ENCODE results near the gene SMOC2. TPM values are rescaled to one million over a fixed set of nuclear protein-coding genes. Genes with fewer than 3 reads are reported as not detected.
A peak's percentile ranks its signal among the peaks of the same experiment; 100 is the strongest.

The SMOC2 gene
- total RNA-seq, 1 donor = 0.36 TPM

- no peak for TF ChIP-seq CTCF (IDR thresholded peaks at IDR 0.05; ENCODE audit: extremely low read depth, low read depth, low read length)
- Histone ChIP-seq H3K9me3 (ENCODE audit: low read depth, low read length) (no peaks in the 10 kb centered on the region), H3K79me2 (ENCODE audit: insufficient read depth, low read length) (no peaks in the 10 kb centered on the region), H3K4me2 (ENCODE audit: insufficient read depth, low read length) (no peak overlapping the region), H3K4me3 (ENCODE audit: insufficient read depth, low read length) (no peak overlapping the region), H2AFZ (ENCODE audit: low read length) (no peak overlapping the region), H3K4me1 (ENCODE audit: insufficient read depth, low read length) (no peaks in the 10 kb centered on the region), H3K27ac (ENCODE audit: low read depth, low read length) (no peak overlapping the region), H3K27me3 (ENCODE audit: insufficient read depth, low read length) (no peaks in the 10 kb centered on the region), H3K36me3 (ENCODE audit: insufficient read depth, low read length) (no peaks in the 10 kb centered on the region), H4K20me1 (ENCODE audit: insufficient read depth, low read length) (no peaks in the 10 kb centered on the region)
- DNase-seq (ENCODE audit: insufficient read length, low spot score, missing footprints) = no peak
These were observed 20.3 kb upstream of the SMOC2 start for GRCh38 chr6:168420706-168421105.

GRCh38 chr6:168427184-168427583 lies 13.8 kb upstream of the SMOC2 start:
- Histone ChIP-seq H3K36me3 (ENCODE audit: insufficient read depth, low read length) (no peaks in the 10 kb centered on the region), H3K4me3 (ENCODE audit: insufficient read depth, low read length) (no peak overlapping the region), H3K4me1 (ENCODE audit: insufficient read depth, low read length) (no peaks in the 10 kb centered on the region), H3K27ac (ENCODE audit: low read depth, low read length) (no peak overlapping the region), H3K4me2 (ENCODE audit: insufficient read depth, low read length) (no peak overlapping the region), H2AFZ (ENCODE audit: low read length) (no peak overlapping the region), H3K9me3 (ENCODE audit: low read depth, low read length) (no peaks in the 10 kb centered on the region), H3K27me3 (ENCODE audit: insufficient read depth, low read length) (no peaks in the 10 kb centered on the region), H4K20me1 (ENCODE audit: insufficient read depth, low read length) (no peaks in the 10 kb centered on the region), H3K79me2 (ENCODE audit: insufficient read depth, low read length) (no peaks in the 10 kb centered on the region)
- no peak for TF ChIP-seq CTCF (IDR thresholded peaks at IDR 0.05; ENCODE audit: extremely low read depth, low read depth, low read length)
- DNase-seq (ENCODE audit: insufficient read length, low spot score, missing footprints) = peak; percentile 63

- Histone ChIP-seq H3K9me3 (ENCODE audit: low read depth, low read length) (no peaks in the 10 kb centered on the region), H2AFZ (ENCODE audit: low read length) (no peak overlapping the region), H3K4me3 (ENCODE audit: insufficient read depth, low read length) (no peak overlapping the region), H3K36me3 (ENCODE audit: insufficient read depth, low read length) (no peaks in the 10 kb centered on the region), H4K20me1 (ENCODE audit: insufficient read depth, low read length) (no peaks in the 10 kb centered on the region), H3K4me2 (ENCODE audit: insufficient read depth, low read length) (no peak overlapping the region), H3K27ac (ENCODE audit: low read depth, low read length) (no peak overlapping the region), H3K27me3 (ENCODE audit: insufficient read depth, low read length) (no peaks in the 10 kb centered on the region), H3K4me1 (ENCODE audit: insufficient read depth, low read length) (no peaks in the 10 kb centered on the region), H3K79me2 (ENCODE audit: insufficient read depth, low read length) (no peaks in the 10 kb centered on the region)
- no peak for DNase-seq (ENCODE audit: insufficient read length, low spot score, missing footprints)
- no peak for TF ChIP-seq CTCF (IDR thresholded peaks at IDR 0.05; ENCODE audit: extremely low read depth, low read depth, low read length)
These were observed 12.7 kb upstream of the SMOC2 start for GRCh38 chr6:168428052-168428826.

- H3K4me3 ChIP-seq (ENCODE audit: insufficient read depth, low read length) = no peak overlapping the region
- H3K4me2 ChIP-seq (ENCODE audit: insufficient read depth, low read length) = no peak overlapping the region
- no peak overlapping the region for H3K27ac ChIP-seq (ENCODE audit: low read depth, low read length)
- no peak for DNase-seq (ENCODE audit: insufficient read length, low spot score, missing footprints)
- TF ChIP-seq CTCF (IDR thresholded peaks at IDR 0.05; ENCODE audit: extremely low read depth, low read depth, low read length) = no peak
- no peaks in the 10 kb centered on the region for H3K4me1 ChIP-seq (ENCODE audit: insufficient read depth, low read length)
- H4K20me1 ChIP-seq (ENCODE audit: insufficient read depth, low read length) = no peaks in the 10 kb centered on the region
- no peaks in the 10 kb centered on the region for H3K36me3 ChIP-seq (ENCODE audit: insufficient read depth, low read length)
- H3K27me3 ChIP-seq (ENCODE audit: insufficient read depth, low read length) = no peaks in the 10 kb centered on the region
- no peaks in the 10 kb centered on the region for H3K9me3 ChIP-seq (ENCODE audit: low read depth, low read length)
- no peaks in the 10 kb centered on the region for H3K79me2 ChIP-seq (ENCODE audit: insufficient read depth, low read length)
- no peak overlapping the region for H2AFZ ChIP-seq (ENCODE audit: low read length)
These were observed 12.1 kb upstream of the SMOC2 start for GRCh38 chr6:168428863-168429262.
